Retinal pigment epithelial cell (primary cell): ENCODE results near the gene ABCA5.
A peak's percentile ranks its signal among the peaks of the same experiment; 100 is the strongest.

Source experiments
- DNase-seq: peaks from one replicate; pipeline ENCODE4 v3.0.0-alpha.2; 2010; ENCODE audit warnings: low read depth
- H3K4me3 ChIP-seq: 2 replicates; pipeline ENCODE4 v1.5.1; 2011; ENCODE audit warnings: mild to moderate bottlenecking, low read length, control low read depth, moderate library complexity
- TF ChIP-seq, protein P1 (sequence below): conservative IDR thresholded peaks from 2 replicates; pipeline ENCODE4 v1.5.1; 2011; ENCODE audit warnings: low read depth, low read length, control low read depth, inconsistent platforms

The ABCA5 gene, protein sequence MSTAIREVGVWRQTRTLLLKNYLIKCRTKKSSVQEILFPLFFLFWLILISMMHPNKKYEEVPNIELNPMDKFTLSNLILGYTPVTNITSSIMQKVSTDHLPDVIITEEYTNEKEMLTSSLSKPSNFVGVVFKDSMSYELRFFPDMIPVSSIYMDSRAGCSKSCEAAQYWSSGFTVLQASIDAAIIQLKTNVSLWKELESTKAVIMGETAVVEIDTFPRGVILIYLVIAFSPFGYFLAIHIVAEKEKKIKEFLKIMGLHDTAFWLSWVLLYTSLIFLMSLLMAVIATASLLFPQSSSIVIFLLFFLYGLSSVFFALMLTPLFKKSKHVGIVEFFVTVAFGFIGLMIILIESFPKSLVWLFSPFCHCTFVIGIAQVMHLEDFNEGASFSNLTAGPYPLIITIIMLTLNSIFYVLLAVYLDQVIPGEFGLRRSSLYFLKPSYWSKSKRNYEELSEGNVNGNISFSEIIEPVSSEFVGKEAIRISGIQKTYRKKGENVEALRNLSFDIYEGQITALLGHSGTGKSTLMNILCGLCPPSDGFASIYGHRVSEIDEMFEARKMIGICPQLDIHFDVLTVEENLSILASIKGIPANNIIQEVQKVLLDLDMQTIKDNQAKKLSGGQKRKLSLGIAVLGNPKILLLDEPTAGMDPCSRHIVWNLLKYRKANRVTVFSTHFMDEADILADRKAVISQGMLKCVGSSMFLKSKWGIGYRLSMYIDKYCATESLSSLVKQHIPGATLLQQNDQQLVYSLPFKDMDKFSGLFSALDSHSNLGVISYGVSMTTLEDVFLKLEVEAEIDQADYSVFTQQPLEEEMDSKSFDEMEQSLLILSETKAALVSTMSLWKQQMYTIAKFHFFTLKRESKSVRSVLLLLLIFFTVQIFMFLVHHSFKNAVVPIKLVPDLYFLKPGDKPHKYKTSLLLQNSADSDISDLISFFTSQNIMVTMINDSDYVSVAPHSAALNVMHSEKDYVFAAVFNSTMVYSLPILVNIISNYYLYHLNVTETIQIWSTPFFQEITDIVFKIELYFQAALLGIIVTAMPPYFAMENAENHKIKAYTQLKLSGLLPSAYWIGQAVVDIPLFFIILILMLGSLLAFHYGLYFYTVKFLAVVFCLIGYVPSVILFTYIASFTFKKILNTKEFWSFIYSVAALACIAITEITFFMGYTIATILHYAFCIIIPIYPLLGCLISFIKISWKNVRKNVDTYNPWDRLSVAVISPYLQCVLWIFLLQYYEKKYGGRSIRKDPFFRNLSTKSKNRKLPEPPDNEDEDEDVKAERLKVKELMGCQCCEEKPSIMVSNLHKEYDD (N-terminal part only)

DNA sequence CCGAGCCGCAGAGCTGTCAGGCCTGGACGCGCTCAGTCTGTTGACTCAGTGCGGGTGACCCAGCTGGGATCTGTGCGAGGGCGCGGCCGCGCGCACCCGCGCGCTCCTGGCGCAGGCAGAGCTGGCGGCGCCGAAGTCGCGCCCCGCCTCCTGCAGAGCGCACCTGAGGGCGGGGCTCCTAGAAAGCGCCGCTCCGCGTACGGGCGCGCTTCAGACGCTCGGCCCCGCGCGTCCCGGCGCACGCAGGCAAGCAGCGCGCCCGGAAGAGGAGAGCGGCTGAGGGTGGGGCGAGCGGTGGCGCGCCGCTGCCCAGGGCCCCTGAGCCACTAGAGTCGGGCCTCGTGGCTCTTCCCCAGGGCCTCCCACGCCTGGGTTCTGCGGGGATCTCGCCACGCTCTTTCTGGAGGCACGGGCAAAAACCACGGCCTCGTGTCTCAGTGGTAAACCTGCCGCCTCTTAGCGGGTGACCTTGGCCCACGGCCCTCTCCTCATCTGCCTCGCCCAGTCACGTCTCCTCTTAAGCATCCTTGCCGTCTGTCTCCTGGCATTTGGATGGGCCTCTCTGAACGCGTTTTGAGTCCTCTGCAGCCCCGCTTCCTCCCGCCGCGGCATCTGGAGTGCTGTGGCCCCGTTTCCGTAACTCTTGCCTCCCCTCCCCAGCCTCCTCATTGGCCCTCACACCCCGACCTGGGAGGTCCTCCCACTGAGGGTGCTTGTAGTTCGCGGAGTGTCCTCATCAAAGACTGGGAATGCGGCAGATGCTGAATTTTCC, at the start of gene ABCA5:
Gene ABCA5, minus strand, starts transcription at position 74 of the 772 bp plus-strand sequence. CDS start 12,718 bp downstream, outside the sequence.
- H3K4me3 ChIP-seq, result peak within 1 kb of the TSS; percentile 76
- DNase-seq, result peak; percentile 73
- TF ChIP-seq, protein P1, sequence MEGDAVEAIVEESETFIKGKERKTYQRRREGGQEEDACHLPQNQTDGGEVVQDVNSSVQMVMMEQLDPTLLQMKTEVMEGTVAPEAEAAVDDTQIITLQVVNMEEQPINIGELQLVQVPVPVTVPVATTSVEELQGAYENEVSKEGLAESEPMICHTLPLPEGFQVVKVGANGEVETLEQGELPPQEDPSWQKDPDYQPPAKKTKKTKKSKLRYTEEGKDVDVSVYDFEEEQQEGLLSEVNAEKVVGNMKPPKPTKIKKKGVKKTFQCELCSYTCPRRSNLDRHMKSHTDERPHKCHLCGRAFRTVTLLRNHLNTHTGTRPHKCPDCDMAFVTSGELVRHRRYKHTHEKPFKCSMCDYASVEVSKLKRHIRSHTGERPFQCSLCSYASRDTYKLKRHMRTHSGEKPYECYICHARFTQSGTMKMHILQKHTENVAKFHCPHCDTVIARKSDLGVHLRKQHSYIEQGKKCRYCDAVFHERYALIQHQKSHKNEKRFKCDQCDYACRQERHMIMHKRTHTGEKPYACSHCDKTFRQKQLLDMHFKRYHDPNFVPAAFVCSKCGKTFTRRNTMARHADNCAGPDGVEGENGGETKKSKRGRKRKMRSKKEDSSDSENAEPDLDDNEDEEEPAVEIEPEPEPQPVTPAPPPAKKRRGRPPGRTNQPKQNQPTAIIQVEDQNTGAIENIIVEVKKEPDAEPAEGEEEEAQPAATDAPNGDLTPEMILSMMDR, result no peak

DNA sequence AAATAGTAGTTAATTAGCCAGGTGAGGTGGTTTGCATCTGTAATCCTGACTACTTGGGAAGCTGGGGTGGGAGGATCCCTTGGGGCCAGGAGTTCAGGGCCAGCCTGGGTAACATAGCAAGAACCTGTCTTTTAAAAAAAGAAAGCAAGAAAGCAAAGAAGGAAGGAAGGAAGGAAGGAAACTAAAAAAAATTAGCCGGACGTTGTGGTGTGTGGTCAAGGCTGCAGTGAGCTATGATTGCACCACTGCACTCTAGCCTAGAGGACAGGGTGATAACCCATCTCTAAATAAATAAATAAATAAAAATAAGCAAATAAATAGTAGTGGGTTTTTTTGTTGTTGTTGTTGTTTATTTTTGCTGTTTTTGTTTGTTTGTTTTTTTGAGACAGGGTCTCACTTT, 48.3 kb upstream of the ABCA5 start:
- DNase-seq, result no peak
- H3K4me3 ChIP-seq, result no peak overlapping the region
- TF ChIP-seq, protein P1, result no peak

DNA sequence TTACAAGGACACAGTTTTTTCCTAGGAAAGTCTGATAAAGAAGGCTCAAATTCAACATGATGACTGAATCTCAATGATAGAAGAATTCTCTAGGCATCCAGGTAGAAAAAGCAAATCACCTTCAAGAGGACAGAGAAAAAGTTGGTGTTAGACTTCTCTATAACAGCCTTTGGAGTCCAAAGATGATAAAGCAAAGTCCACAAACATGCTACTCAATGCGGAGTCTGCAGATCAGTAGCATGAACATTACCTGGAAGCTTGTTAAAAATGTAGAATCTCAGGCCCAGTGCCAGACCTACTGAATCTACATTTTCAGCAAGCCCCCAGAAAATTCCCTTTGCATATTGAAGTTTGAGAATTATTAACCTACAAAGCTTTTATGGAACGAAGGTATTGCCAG, 46.1 kb upstream of the ABCA5 start:
- TF ChIP-seq, protein P1, result no peak
- no peak overlapping the region for H3K4me3 ChIP-seq
- no peak for DNase-seq

DNA sequence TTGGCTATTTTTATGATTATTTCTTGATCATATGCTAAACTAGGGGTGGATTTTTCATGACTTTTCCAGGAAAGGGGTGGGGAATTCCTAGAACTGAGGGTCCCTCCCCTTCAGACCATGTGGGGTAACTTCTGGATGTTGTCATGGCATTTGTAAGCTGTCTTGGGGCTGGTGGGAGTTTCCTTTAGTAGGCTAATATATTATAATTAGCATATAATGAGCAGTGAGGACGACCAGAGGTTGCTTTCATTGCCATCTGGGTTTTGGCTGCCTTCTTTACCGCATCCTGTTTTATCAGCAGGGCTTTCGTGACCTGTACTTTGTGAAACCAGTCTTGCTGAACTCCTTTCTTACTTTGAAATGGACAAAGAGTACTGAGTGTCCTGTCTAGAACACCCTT, 40.4 kb upstream of the ABCA5 start:
- TF ChIP-seq, protein P1, result no peak
- no peak for DNase-seq
- no peak overlapping the region for H3K4me3 ChIP-seq

DNA sequence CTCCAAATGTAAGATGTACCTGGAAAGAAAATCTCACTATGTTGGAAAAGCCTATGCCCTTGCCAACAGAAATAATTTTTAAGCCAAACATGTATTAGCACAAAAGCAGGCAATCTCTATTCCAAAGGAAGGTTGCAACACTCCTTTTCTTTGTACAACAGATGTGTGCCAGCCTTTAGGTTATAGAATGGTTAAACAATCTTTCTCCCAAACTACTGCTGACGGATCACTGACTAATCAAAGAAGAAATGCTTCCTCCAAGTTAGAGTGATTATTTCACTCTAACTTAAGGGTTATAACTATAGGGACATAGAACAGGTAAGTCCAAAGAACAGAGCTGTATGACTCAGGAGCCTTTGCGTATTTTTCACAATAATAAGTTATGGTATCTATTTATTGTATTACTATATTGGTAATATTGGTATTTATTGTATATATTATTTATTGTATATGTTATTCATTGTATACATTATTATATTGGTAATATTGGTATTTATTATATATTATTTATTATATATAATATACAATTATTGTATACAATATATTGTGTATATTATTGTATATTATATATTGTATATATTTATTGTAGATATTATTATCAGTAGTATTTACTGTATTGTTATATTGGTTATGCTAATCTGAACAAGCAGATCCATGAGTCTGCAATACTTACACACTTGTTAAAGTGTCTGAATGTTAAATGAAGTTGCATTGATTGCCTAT, 36.7 kb upstream of the ABCA5 start:
- TF ChIP-seq, protein P1, result no peak
- DNase-seq, result no peak
- no peak overlapping the region for H3K4me3 ChIP-seq
